ENCODE data around the gene TAP2.

TAP2 gene

DNA sequence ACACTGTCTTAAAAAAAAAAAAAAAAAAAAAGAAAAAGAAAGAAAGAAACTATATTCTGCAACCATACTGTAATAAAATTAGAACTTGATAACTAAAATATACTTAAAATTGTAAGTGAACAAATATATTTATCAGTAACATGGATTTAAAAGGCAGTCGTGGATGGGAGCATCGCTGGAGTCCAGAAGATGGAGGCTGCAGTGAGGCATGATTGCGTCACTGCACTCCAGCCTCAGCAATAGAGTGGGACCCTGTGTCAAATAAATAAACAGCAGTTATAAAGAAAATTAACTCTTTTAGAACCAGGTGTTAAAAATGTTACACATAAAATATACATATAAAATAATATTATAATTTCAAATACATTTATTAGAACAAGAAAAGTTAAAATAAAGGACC lies 24.2 kb upstream of the TAP2 start:
- TF ChIP-seq, protein P1, sequence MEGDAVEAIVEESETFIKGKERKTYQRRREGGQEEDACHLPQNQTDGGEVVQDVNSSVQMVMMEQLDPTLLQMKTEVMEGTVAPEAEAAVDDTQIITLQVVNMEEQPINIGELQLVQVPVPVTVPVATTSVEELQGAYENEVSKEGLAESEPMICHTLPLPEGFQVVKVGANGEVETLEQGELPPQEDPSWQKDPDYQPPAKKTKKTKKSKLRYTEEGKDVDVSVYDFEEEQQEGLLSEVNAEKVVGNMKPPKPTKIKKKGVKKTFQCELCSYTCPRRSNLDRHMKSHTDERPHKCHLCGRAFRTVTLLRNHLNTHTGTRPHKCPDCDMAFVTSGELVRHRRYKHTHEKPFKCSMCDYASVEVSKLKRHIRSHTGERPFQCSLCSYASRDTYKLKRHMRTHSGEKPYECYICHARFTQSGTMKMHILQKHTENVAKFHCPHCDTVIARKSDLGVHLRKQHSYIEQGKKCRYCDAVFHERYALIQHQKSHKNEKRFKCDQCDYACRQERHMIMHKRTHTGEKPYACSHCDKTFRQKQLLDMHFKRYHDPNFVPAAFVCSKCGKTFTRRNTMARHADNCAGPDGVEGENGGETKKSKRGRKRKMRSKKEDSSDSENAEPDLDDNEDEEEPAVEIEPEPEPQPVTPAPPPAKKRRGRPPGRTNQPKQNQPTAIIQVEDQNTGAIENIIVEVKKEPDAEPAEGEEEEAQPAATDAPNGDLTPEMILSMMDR (IDR thresholded peaks at IDR 0.05; ENCODE audit: insufficient read depth, missing control alignments): no peak
- FAIRE-seq: no peak
- DNase-seq (ENCODE audit: insufficient read length, low spot score): no peak

DNA sequence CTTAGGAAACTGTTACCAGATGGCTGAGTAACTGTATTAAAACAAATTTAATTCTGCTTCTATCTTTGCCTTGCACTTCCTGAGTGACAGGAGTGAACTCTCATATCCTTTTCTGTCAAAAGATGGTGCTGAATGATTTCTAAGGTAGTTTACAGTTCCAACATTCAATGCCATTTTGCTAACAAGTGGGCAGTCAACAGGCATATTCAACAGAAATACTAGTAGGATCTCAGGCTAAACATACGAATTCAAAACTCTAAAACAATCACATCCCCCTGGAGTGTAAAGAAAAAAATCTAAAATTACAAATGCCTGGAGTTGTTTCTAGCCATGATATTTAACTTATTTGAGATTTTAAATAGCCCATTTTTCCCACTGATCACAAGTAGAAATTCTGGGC lies 22.1 kb upstream of the TAP2 start:
- TF ChIP-seq, protein P1 (IDR thresholded peaks at IDR 0.05; ENCODE audit: insufficient read depth, missing control alignments): no peak
- no peak for DNase-seq (ENCODE audit: insufficient read length, low spot score)
- no peak for FAIRE-seq

DNA sequence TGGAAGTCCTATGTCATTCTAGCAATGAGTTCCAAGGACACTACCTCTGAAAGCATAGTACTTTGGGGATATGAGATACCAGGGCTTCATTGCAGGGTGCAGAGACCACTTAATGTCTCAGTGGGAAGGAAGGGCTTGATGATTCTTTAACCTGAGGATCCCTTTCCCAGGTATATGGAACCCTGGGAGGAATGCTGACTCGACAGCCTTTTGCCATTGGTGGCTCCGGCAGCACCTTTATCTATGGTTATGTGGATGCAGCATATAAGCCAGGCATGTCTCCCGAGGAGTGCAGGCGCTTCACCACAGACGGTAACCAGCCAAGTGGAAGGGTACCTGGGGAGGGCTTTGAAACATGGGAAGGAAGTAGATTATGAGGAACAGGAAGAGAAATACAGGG lies 19.7 kb upstream of the TAP2 start:
- DNase-seq (ENCODE audit: insufficient read length, low spot score) (no peak), FAIRE-seq (no peak)
- TF ChIP-seq, protein P1 (IDR thresholded peaks at IDR 0.05; ENCODE audit: insufficient read depth, missing control alignments): no peak

DNA sequence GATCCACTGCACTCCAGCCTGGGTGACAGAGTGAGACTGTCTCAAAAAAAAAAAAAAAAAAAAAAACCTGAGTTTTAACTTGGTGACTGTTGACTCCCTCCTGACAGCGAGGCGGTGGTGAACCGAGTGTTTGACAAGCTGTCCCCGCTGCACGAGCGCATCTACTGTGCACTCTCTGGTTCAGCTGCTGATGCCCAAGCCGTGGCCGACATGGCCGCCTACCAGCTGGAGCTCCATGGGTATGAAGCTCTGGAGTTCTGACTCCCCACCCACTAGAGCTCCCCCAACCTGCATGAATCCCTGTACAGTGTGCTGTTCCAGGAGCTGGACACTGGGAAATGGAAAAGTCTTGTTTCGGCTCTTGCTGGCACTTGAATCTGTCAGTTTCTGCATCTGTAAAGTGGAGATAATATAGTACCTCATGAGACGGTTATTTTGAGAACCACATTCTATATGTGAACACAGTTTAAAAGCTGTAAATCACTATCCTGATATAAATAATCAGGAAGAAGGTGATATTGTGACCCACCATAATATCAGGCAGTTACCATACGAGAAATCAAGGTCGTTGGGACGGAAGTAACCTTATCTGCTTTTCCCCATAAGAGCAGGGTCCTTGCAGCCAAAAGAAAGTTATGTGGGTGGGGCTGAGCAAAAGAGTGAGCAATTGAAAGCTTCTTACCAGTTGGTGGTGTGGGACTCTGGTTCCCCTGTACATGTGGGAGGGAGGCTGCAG lies 18.8 kb upstream of the TAP2 start:
- FAIRE-seq (no peak), DNase-seq (ENCODE audit: insufficient read length, low spot score) (no peak)
- TF ChIP-seq, protein P1 (IDR thresholded peaks at IDR 0.05; ENCODE audit: insufficient read depth, missing control alignments): no peak

DNA sequence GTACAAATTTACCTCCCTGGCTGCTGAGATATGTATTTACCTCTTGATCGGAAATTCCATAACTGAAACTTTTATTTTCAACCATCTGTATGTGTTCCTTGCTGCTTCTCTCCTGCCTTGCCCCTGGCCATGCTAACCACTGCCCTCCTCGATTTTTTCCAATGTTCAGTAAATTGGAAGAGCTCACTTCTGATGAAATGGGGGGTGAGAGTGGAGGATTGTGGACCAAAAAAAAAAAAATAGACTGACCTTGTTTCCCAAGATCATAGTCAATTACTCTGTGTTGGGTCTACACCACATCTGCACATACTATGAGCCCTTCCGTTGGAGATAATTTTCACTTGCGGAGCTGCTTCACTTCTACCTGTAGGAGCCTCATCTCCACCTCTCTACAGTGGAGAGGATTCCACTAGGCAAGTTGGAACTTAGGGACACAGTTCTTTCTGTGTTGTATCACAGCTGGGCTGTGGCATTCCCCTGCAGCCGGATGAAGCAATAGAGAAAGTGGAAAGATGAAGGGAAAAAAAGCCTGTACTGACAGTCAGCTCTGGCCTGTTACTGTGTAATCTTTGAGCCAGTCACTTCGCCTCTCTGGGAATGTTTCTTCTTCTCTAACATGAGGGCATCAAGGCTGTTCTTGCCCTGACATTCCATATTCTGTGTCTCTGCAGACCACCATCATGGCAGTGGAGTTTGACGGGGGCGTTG lies 17.1 kb upstream of the TAP2 start:
- no peak for DNase-seq (ENCODE audit: insufficient read length, low spot score)
- TF ChIP-seq, protein P1 (IDR thresholded peaks at IDR 0.05; ENCODE audit: insufficient read depth, missing control alignments): no peak
- FAIRE-seq: no peak

DNA sequence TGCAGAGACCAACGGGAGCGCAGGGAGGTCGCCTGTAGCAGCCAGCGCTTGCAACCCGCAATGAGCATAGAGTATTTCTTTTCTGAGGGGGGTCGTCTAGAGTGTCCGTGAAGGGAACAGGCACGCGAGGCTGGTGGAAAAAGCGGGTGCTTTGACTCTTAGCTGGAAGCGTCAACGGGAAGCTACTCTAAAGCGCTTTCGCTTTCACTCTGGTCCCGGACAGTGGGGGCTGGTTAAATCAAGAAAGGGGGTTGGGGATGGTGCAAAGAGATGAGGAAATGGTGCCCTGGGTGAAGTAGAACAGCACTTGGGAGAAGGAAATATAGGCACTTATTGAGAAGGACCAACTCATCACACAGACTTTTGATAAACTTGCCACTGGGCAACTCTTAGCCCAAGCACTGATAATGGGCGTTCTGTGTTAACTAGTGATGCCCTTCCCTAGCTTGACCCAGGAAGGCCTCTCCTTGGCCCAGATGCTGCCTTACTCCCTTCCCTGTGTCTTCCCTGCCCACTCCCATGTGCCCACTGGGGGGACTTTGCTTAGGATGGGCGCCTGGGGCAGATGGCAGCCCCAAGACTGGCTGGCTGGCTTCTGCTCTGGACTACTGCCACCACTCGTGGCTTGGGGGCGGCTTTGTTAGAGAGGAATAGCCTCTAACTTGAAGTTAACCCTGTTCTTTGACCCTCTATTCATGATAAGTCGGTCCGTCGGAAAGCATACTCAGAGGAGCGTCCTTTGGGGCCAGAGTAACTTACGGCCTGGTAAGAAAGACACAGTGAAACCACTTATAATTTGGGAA lies 16.0 kb upstream of the TAP2 start:
- DNase-seq (ENCODE audit: insufficient read length, low spot score): no peak
- FAIRE-seq: no peak
- TF ChIP-seq, protein P1 (IDR thresholded peaks at IDR 0.05; ENCODE audit: insufficient read depth, missing control alignments): no peak
